Lower leg skin (tissue), 4 donors: ENCODE data around the gene TMEM87B. TPM values are rescaled to one million over a fixed set of nuclear protein-coding genes. Genes with fewer than 3 reads are reported as not detected.

Experiments used
- DNase-seq, 2 donors: peaks; one replicate each; pipeline ENCODE4 v3.0.0-alpha.2; 2019; ENCODE audit warnings: low spot score in 2 of 2
- H3K4me3 ChIP-seq: fragments of 200-600 bp; sonication (generic); 2 replicates; pipeline ENCODE4 v1.5.1; 2017; ENCODE audit warnings: mild to moderate bottlenecking, low read depth; ENCODE audit not compliant: poor library complexity, severe bottlenecking
- CTCF ChIP-seq, 3 donors: fragments of 450-650 bp; IDR thresholded peaks; one replicate each; pipeline ENCODE4 v1.5.1; 2016; ENCODE audit warnings: antibody characterized with exemption in 3 of 3, mild to moderate bottlenecking in 3 of 3, moderate library complexity in 2 of 3
- POLR2A ChIP-seq, 2 donors: fragments of 450-650 bp; IDR thresholded peaks; one replicate each; pipeline ENCODE4 v1.6.1; 2016 to 2017; ENCODE audit warnings: antibody characterized with exemption in 2 of 2, mild to moderate bottlenecking in 1 of 2, moderate library complexity in 1 of 2
- WGBS, 2 donors: methylation state at CpG; one replicate each; pipeline ENCODE4 v1.1.5; 2018; 5-methylcytosine and 5-hydroxymethylcytosine counted together
- intact Hi-C: fragments of 100-400 bp; cut with DNase I; formaldehyde crosslinking; loops from one replicate; pipeline ENCODE4 v1.15.0; 2023; ENCODE audit warnings: low total_unique reads
- total RNA-seq, 4 donors: library from RNA; depleted of rRNA; stranded (reverse); fragments of >200 nt; gene quantifications; one replicate each; pipeline ENCODE4 v1.1.0, GENCODE V29; 2016

TMEM87B gene
- total RNA-seq, 4 donors from 2014 or later, result 21.5 to 27.0 (median 24.7) TPM

- no peak for TF ChIP-seq POLR2A (IDR thresholded peaks at IDR 0.05)
- no peak for TF ChIP-seq CTCF (IDR thresholded peaks at IDR 0.05)
- WGBS, 2 donors, result 80 to 91% methylated on average over 9 of the region's 9 CpGs
- no peak for DNase-seq
- intact Hi-C loops, result no loop called here
- no peak overlapping the region for H3K4me3 ChIP-seq
These were observed 31.0 kb downstream of the TMEM87B start for GRCh38 chr2:112085916-112086669.

- WGBS, 2 donors, result 91 to 94% methylated on average over 9 of the region's 9 CpGs
- TF ChIP-seq POLR2A (IDR thresholded peaks at IDR 0.05) (no peak), CTCF (IDR thresholded peaks at IDR 0.05) (no peak)
- DNase-seq, result no peak
- H3K4me3 ChIP-seq, result no peak overlapping the region
- intact Hi-C loops, result no loop called here
These were observed 32.4 kb downstream of the TMEM87B start for GRCh38 chr2:112087346-112088020.

- 84 to 94% methylated on average over 5 of the region's 5 CpGs for WGBS, 2 donors
These were observed 34.3 kb downstream of the TMEM87B start for GRCh38 chr2:112089375-112089774.

GRCh38 chr2:112092286-112093041, 37.4 kb downstream of the TMEM87B start:
- 86 to 93% methylated on average over 6 of the region's 6 CpGs for WGBS, 2 donors
- intact Hi-C loops, result no loop called here
- no peak for DNase-seq
- TF ChIP-seq POLR2A (IDR thresholded peaks at IDR 0.05), result no peak
- no peak for TF ChIP-seq CTCF (IDR thresholded peaks at IDR 0.05)
- no peak overlapping the region for H3K4me3 ChIP-seq

More at GRCh38 chr2:112089375-112089774, 34.3 kb downstream of the TMEM87B start:
- H3K4me3 ChIP-seq, result no peak overlapping the region
- intact Hi-C loops, result no loop called here
- TF ChIP-seq POLR2A (IDR thresholded peaks at IDR 0.05) (no peak), CTCF (IDR thresholded peaks at IDR 0.05) (no peak)
- DNase-seq, result no peak

- TF ChIP-seq CTCF (IDR thresholded peaks at IDR 0.05) (no peak), POLR2A (IDR thresholded peaks at IDR 0.05) (no peak)
- 84 to 90% methylated on average over 1 of the region's 1 CpG for WGBS, 2 donors
- no peak overlapping the region for H3K4me3 ChIP-seq
- DNase-seq, result no peak
- intact Hi-C loops, result no loop called here
These were observed 38.1 kb downstream of the TMEM87B start for GRCh38 chr2:112093216-112093615.
